Fibroblast of skin of left biceps (primary cell): ENCODE data around the gene MARCHF10.
"Not testable (repeated sequence)": the region's sequence is repeated elsewhere in the genome, so short reads cannot be mapped to it uniquely, and the experiment has no call there.

Experiments used
- DNase-seq, 2 experiments: peaks; one replicate each; pipeline ENCODE4 v3.0.0-alpha.2; 2013; ENCODE audit warnings: low read depth in 2 of 2

The MARCHF10 gene, protein sequence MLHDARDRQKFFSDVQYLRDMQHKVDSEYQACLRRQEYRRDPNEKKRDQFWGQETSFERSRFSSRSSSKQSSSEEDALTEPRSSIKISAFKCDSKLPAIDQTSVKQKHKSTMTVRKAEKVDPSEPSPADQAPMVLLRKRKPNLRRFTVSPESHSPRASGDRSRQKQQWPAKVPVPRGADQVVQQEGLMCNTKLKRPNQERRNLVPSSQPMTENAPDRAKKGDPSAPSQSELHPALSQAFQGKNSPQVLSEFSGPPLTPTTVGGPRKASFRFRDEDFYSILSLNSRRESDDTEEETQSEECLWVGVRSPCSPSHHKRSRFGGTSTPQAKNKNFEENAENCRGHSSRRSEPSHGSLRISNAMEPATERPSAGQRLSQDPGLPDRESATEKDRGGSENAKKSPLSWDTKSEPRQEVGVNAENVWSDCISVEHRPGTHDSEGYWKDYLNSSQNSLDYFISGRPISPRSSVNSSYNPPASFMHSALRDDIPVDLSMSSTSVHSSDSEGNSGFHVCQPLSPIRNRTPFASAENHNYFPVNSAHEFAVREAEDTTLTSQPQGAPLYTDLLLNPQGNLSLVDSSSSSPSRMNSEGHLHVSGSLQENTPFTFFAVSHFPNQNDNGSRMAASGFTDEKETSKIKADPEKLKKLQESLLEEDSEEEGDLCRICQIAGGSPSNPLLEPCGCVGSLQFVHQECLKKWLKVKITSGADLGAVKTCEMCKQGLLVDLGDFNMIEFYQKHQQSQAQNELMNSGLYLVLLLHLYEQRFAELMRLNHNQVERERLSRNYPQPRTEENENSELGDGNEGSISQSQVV

DNA sequence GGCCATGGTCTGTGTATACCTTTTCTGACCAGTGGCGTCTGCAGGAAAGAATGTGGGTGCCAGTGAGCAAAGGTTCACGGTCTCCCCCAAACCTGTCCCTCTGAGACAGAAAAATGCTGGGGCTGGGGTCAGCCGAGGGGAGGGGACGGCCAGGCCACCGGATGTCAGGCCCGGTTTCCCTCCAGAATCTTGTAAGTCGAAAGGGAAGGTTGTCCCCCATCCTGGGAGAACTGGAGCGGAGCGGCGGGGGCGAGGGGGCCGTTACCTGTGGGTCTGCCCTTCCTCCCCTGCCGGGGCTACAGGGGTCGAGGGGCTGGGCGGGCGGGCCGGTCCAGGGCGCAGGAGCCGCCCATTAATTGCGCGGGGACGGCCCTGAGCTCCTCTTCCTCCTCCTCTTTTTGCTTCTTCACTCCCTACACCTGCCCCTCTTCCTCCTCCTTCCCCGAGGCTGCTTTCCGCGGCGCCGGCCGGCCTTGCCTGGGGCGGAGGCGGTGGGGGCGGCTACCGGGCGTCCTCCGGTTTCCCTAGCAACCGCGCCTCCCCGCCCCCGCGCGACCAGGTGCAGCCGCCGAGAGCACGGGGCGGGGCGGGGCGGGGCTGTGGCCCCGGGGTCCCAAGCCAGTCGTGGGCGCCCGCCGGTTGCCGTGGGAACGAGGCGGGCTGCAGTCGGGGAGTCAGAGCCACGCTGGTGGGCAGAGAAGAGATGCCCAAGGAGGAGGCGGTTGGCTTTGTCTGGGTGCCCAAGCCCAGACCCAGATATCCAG lies at the start of gene MARCHF10:
TSS of gene MARCHF10 (minus strand) at position 503 of the 764 bp plus-strand sequence. CDS start 6,579 bp downstream, outside the sequence.
- DNase-seq, result no peak

DNA sequence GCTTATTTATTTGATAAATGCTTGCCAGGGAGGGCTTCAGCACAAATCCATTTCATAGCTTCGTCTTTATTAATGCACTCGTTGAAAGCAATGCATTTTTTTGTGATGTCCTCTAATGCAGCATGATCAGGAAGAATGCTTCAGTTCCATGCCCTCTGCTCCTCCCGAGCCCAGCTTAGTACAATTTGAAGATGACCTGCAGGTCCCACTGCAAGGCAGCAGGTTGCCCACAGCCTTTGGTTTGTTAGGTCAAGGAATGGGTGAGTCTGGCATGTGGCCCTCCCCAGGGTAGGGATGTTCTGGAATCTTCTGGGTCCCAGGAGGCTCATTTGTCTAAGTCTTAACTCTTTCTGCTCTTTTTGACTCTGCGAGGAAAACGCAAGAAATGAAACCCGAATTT lies 49.4 kb upstream of the MARCHF10 start:
- DNase-seq, result no peak

DNA sequence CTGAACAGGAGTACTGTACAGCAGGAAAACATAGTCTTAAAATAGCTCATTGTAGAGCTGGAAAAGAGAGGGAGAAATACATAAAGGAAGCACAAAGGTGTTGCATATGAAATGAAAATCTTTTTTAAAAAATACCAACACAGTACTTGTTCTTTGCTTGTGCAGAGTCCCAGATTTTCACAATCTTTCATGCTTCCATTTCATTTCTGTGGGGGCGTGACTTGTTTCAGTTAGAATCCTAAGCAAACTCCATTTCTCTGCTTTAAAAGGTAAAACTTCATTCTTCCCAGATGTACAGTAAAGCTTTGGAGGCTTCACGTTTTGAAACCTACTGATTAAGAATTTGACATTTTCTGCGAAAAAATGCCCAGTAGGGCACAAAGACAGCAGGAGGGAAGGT lies 48.5 kb upstream of the MARCHF10 start:
- DNase-seq, result no peak

DNA sequence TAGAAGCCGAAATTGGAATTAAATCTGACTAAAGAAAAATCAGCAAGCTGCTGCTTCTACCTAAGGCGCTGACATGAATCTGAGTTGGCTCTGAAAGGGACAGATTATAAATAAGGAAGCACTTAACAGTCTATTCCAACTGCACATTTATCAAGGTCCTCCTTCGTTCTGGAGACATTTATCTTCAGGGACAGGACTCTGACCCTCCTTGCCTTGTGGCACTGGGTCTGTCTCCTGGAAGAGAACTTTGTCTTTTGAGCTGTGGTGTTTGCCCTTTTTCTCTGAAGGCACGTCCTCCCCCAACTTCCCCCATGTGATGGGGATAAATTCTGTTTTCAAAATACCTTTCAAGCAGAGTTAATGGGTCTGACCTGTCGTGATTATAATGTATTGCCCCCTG lies 47.0 kb upstream of the MARCHF10 start:
- DNase-seq, result no peak

DNA sequence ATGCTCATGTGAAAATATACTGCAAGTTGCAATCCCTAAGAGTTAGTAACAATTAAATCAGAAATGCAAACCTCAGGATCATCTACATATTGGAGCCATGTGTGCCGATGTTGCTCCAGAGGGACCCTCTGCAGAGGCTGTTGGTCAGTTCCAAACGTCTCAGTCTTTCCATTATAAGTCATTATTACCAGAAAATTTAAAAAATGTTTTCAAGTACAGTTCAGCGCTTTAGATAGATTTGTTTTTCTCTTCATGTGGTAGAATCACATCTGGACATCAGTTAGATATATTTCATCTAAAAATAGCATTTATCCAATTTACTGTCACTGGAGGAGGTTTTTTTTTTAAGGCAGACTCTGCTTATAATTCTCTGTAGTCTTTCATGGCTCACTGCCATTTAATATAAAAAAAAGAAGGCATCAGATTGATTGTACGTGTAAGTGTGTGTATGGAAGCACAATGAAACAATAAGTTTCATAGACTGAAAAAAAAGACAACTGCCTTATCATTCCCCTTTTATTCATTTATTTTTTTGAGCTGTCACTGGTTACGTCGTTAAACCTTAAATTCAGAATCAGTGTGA lies 46.1 kb upstream of the MARCHF10 start:
- DNase-seq, result peak; percentile 79 to 87

DNA sequence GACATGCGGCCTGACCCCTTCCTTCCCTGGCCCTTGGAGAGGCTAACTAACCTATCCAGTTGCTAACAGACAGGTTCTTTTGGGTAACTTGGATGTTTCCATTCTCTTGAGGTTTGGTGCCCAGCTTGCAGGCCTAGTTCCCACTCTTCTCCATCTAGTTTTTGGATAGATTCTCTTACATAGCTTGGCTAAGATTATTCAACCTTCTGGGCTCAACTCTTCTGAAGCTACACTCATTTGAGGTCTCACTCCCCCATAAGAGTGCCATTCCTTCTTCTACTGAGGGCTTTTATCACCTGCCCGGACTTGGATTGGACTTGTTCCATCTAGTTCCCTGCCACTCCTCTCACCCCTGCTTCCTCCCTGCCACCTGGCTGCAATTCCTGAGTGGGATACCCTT lies 44.1 kb upstream of the MARCHF10 start:
- DNase-seq, result no peak

DNA sequence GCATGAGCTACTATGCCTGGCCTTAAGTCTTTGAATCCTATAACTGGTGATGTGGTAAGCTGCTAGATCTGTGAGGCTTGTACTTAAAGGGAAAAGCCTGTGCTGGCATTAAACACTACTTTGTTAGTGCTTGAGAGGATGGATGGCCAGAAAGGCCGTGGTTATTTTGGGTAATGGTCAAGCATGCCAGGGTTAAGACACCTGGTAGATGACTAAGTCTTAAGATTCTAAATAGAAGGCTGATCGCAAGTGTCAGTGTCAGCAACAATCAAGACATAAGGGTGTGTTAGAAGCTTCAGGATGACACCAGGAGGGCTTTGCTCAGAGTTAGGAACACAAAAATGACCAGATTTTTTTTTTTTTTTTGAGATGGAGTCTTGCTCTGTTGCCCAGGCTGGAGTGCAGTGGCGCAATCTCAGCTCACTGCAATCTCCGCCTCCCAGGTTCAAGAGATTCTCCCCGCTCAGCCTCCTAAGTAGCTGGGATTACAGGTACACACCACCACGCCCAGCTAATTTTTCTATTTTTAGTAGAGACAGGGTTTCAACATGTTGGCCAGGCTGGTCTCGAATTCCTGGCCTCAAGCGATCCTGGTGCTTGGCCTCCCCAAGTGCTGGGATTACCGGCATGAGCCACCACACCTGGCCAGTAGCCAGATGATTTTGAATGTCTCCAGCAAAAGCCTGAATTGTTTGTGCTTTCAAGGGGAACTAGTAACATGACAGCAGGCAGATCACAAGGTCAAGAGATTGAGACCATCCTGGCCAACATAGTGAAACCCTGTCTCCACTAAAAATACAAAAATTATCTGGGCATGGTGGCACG lies 41.7 kb upstream of the MARCHF10 start:
- DNase-seq, result not testable (repeated sequence)

DNA sequence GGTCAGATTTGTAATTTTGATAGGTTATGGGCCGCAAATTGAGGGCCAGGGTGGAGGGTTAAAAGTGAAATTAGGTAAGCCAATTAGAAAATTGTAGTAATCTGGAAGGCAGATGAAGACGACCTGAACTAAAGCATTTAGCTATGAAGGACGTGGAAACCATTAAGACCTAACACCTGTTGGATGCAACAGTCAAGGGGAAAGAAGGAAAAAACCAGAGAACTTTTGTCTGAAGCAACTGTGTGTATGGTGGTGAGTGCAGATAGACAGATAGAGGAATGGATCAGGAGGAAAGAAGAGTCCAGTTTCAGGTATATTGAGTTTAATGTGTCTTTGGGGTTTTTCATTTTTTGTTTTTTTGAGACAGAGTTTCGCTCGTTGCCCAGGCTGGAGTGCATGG lies 40.2 kb upstream of the MARCHF10 start:
- no peak for DNase-seq

DNA sequence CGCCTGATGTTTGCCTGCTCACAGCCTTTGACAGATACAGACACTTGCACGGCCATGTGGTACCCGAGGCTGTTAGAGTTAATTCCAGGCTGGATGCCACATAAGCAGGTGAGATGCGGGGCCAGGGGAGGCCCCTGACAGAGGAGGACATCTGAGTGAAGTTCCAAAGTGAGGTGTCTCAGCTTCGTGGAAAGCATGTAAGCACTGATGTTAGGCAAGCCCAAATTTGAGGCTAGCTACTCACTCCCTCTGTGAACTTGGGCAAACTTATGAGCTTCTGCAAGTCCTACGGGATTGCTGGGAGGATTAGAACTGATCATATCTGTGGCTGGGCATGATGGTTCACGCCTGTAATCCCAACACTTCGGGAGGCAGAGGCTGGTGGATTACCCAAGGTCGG lies 39.3 kb upstream of the MARCHF10 start:
- no peak for DNase-seq

DNA sequence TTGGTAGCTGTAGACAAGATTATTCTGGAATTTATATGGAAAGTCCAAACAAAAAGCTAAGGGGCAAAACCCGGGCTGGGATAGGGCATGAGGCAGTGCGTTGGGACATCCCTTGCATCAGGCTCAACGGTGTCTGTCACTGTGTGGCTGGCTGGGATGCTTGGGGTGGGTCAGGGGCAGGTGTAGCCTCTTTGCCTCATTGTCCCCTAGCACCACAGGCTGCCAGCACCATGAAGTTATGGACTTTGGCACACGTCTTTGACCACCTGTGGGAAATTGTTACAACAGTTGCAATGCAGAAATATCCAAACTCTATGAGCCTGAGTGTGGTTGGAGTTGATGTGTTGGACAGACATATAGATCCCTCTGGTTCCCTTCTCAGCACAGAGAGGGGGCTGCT lies 32.8 kb upstream of the MARCHF10 start:
- no peak for DNase-seq

DNA sequence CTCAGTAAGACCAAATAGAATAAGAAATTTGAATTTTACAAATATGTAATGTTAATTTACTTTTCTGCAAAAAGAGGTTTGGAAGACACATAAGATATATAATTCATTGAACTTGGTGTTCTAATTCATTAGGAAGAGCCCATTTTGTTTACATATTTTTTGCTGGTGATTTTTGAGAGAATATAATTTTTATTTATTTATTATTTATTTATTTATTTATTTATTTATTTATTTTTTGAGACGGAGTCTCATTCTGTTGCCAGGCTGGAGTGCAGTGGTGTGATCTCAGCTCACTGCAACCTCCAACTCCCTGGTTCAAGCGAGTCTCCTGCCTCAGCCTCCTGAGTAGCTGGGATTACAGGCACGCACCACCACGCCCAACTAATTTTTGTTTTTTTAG lies 25.7 kb upstream of the MARCHF10 start:
- DNase-seq, result not testable (repeated sequence)

DNA sequence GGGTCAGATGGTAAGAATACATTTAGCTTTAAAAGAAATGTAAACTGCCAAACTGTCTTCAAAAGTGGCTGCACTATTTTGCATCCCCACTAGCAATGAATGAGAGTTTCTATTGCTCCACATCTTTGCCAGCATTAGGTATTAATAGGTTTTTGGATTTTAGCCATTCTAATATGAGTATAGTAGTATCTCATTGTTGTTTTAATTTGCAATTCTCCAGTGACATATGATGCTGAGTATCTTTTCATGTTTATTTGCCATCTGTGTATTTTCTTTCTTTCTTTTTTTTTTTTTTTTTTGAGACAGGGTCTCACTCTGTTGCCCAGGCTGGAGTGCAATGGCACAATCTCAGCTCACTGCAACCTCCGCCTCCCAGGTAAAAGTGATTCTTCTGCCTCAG lies 24.3 kb upstream of the MARCHF10 start:
- DNase-seq, result no peak

DNA sequence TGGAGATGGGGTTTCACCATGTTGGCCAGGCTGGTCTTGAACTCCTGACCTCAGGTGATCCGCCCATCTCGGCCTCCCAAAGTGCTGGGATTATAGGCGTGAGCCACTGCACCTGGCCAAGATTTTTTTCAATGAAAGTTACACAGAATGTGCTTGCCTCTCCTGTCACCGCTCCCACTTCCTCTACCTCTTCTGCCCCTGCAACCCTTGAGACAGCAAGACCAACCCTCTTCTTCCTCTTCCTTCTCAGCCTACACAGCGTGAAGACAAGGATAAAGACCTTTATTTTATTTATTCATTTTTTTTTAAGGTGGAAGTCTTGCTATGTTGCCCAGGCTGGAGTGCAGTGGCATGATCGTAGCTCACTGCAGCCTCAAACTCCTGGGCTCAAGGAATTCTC lies 23.0 kb upstream of the MARCHF10 start:
- not testable (repeated sequence) for DNase-seq

DNA sequence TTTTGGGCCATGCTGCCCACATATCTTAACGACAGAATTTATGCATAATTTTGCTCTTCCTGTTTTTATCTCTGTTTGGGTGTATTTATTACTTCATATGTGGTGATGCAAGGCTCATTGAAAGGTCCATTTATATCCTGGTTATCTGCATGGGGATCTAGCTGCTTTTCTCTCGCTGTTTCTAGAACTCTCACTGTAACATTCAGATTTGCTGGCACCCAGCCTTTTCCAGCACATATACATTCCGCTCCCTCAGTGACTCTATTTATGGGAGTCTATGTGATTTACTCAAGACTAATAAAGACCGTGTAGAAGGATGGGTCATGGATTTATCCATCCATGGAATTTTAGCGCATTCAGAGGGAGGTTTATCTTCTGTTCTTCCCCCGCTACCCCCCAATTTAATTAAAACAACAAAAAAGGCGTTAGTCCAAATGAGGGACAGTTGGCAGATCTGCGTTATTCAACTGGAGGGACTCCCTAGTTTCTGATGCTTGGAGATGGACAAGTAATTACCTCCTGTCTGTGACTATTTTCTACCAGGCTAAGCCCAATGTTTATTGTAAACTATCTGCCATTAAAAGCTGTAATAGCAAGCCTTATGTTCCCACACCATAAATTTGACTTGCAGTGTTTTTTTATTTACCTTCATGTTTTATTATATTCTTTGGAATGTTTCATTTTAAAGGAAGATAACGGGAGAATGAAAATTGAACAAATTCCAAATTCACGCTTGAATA lies 19.8 kb upstream of the MARCHF10 start:
- DNase-seq, result peak in 1 of 2 experiments; percentile 59

DNA sequence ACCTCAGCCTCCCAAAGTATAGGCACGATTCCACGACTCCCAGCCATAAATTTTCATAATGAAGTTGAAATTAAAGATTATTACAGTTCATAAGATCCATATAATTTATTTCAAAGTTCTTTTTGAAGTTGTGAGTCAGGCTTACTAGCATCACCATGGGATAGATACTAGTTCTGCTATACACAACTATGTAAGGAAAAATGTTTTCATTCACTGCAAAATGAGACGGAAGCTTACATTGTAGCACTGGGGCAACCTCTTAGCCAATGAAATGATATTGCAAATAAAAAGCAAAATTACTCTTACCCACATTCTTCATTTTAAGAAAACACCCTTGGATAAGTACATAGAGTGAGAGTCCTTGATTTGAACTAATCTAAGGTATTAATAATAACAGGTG lies 18.8 kb upstream of the MARCHF10 start:
- no peak for DNase-seq

DNA sequence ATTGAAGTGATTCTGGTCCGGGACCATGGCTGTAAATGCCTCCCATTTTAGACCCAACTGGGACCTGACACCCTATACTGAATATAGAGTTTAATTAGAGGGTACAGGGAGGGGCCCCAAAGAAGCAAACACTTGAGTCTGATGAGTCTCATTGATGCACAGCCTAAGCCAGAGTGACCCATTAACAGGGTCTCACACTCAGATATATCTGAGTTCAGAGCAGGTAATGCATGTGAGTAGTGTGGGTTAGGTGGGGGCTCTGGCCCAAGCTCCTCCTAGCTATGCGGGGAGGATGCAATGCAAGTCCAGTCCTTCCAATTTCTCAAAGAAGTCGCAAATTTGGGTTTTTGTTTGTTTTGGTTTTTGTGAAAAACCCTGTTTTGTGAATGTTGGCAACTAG lies 17.1 kb upstream of the MARCHF10 start:
- no peak for DNase-seq

DNA sequence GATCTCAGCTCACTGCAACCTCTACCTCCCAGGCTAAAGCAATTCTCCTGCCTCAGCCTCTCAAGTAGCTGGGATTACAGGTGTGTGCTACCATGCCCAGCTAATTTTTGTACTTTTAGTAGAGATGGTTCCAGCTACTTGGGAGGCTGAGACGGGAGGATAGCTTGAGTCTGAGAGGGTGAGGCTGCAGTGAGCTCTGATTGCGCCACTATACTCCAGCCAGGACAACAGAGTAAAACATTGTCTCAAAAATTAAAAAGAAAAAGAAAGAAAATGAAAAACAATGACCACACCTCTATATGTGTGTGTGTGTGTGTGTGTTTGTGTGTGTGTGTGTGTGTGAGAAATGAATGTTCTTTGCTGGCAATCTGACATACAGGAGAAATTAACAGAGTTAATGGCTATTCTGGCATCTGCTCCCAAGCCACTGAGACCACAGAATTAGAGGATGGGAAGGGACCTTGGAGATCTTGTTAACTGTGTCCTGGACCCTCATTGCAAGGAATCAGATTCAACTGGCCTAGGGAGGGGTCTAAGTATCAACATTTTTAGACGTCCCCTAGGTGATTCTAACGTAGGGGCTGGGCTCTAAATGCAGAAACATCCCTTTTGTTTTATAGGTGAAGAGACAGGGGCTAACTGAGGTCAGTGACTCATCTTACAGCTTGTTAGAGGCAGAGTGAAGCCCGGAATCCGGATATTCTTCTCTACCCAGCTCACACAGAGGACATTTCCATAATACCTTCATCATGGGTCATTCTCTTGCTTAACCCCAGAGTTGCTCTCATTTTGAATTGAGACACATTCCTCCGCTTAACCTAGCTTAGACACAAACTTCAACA lies 16.4 kb upstream of the MARCHF10 start:
- peak; percentile 94 for DNase-seq

DNA sequence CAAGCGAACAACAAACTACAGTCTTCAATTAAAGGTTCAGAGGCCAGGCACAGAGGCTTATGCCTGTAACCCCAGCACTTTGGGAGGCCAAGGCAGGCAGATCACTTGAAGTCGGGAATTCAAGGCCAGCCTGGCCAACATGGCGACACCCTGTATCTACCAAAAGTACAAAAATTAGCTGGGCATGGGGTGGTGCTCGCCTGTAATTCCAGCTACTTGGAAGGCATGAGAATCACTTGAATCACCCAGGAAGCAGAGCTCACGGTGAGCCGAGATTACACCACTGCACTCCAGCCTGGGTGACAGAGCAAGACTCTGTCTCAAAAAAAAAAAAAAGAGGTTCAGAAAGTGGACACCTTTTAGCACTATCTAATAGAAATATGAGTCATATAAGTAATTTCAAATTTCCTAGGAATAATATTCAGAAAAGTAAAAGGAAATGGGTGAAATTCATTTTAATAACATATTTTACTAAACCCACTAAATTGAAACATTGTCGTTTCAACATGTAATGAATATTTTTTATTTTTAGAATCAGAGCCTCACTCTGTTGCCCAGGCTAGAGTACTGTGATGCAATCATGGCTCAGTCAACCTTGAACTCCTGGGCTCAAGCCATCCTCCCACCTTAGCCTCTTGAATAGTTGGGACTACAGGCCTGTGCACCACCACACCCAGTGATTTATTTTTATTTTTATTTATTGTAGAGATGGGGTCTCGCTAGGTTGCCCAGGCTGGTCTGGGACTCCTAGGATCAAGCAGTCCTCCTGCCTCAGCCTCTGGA lies 15.2 kb upstream of the MARCHF10 start:
- no peak for DNase-seq
